OCI-LY3 (cell line): ENCODE data around the gene RAD50.

Experiments used
- H2AFZ ChIP-seq: fragments of 200-600, 300-600 bp; shearing (Covaris generic); 2 replicates; pipeline ENCODE4 v1.6.0; 2014; ENCODE audit warnings: antibody characterized with exemption, low read depth, low read length
- H3K27ac ChIP-seq: fragments of 200-600, 300-600 bp; sonication (generic); 2 replicates; pipeline ENCODE4 v1.5.1; 2014; ENCODE audit warnings: mild to moderate bottlenecking, low read length, moderate library complexity, mixed read lengths
- H3K27me3 ChIP-seq: fragments of 200-600, 300-600 bp; sonication (generic); 2 replicates; pipeline ENCODE4 v1.6.1; 2014; ENCODE audit warnings: low read depth, low read length, mixed read lengths
- H3K36me3 ChIP-seq: fragments of 200-600, 300-600 bp; sonication (generic); replicated peaks from 2 replicates; pipeline ENCODE3; 2014; ENCODE audit warnings: low read depth, low read length, mixed read lengths
- H3K4me1 ChIP-seq: fragments of 300-600, 200-600 bp; sonication (generic); 2 replicates; pipeline ENCODE4 v1.6.1; 2014; ENCODE audit warnings: low read length, mixed read lengths
- H3K4me2 ChIP-seq: fragments of 200-600, 300-600 bp; sonication (generic); 2 replicates; pipeline ENCODE4 v1.6.1; 2014; ENCODE audit warnings: low read length, mixed read lengths
- H3K4me3 ChIP-seq: fragments of 300-600, 200-600 bp; sonication (generic); 2 replicates; pipeline ENCODE4 v1.5.1; 2014; ENCODE audit warnings: antibody characterized with exemption, mild to moderate bottlenecking, low read length, moderate library complexity
- H3K79me2 ChIP-seq: fragments of 300-600, 200-600 bp; shearing (Covaris generic); 2 replicates; pipeline ENCODE4 v1.6.1; 2014; ENCODE audit warnings: mild to moderate bottlenecking, low read length, mixed read lengths
- H3K9ac ChIP-seq: fragments of 300-600, 200-600 bp; shearing (Covaris generic); 2 replicates; pipeline ENCODE4 v1.6.0; 2014; ENCODE audit warnings: mild to moderate bottlenecking, low read length, moderate library complexity
- H3K9me3 ChIP-seq: fragments of 200-600, 300-600 bp; shearing (Covaris generic); 2 replicates; pipeline ENCODE4 v1.6.1; 2014; ENCODE audit warnings: low read length, mixed read lengths; ENCODE audit not compliant: insufficient read depth
- H4K20me1 ChIP-seq: fragments of 200-600, 300-600 bp; sonication (generic); 2 replicates; pipeline ENCODE4 v1.6.1; 2016; ENCODE audit warnings: low read length, mixed read lengths; ENCODE audit not compliant: insufficient read depth
- EZH2phosphoT487 ChIP-seq: fragments of 200-600 bp; shearing (Covaris generic); IDR thresholded peaks from 2 replicates; pipeline ENCODE4 v1.6.1; 2018; ENCODE audit warnings: antibody characterized with exemption, mixed run types, low read depth
- TF ChIP-seq, protein P1 (sequence below): fragments of 200-600, 300-600 bp; sonication (generic); IDR thresholded peaks from 2 replicates; pipeline ENCODE4 v1.5.1; 2014; ENCODE audit warnings: antibody characterized with exemption, low read length, low read depth

Gene RAD50

DNA sequence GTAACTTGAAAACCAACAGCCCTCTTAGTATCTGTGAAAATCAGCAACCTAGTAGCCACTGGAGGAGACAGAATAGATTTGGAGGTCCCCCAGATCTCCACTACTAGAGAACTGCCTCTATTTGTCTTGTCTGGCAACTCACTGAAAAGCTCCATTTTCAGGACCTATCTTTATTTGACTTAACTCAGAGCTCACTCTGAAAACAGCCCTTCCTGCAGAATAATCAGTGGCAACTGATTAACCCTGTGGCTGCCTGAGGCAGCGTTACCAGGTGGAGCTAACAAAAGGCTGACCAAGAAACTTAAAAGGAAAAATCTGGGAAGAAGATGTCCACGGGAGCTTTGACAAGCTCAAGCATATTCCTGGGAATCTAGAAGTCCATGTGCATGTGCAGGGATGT, 90.7 kb downstream of the RAD50 start:
- no peaks in the 10 kb centered on the region for H3K79me2 ChIP-seq
- no peak overlapping the region for H3K27ac ChIP-seq
- H2AFZ ChIP-seq, result no peak overlapping the region
- TF ChIP-seq EZH2phosphoT487, result no peak
- TF ChIP-seq, protein P1, sequence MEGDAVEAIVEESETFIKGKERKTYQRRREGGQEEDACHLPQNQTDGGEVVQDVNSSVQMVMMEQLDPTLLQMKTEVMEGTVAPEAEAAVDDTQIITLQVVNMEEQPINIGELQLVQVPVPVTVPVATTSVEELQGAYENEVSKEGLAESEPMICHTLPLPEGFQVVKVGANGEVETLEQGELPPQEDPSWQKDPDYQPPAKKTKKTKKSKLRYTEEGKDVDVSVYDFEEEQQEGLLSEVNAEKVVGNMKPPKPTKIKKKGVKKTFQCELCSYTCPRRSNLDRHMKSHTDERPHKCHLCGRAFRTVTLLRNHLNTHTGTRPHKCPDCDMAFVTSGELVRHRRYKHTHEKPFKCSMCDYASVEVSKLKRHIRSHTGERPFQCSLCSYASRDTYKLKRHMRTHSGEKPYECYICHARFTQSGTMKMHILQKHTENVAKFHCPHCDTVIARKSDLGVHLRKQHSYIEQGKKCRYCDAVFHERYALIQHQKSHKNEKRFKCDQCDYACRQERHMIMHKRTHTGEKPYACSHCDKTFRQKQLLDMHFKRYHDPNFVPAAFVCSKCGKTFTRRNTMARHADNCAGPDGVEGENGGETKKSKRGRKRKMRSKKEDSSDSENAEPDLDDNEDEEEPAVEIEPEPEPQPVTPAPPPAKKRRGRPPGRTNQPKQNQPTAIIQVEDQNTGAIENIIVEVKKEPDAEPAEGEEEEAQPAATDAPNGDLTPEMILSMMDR, result no peak
- H3K9me3 ChIP-seq, result no peaks in the 10 kb centered on the region; the same call in 1 of the 2 replicates
- H3K36me3 ChIP-seq, result peaks cover 19% of the 10 kb centered on the region
- H3K27me3 ChIP-seq, result no peaks in the 10 kb centered on the region
- H3K4me3 ChIP-seq, result no peak overlapping the region
- H3K4me2 ChIP-seq, result no peak overlapping the region
- H3K9ac ChIP-seq, result no peak overlapping the region
- H3K4me1 ChIP-seq, result no peaks in the 10 kb centered on the region
- no peaks in the 10 kb centered on the region for H4K20me1 ChIP-seq

- no peaks in the 10 kb centered on the region for H3K27me3 ChIP-seq
- no peaks in the 10 kb centered on the region for H3K4me1 ChIP-seq
- H3K36me3 ChIP-seq, result peaks cover 14% of the 10 kb centered on the region
- no peaks in the 10 kb centered on the region; the same call in 1 of the 2 replicates for H3K9me3 ChIP-seq
- TF ChIP-seq, protein P1, result no peak
- no peak for TF ChIP-seq EZH2phosphoT487
- no peak overlapping the region for H3K4me3 ChIP-seq
- H3K79me2 ChIP-seq, result no peaks in the 10 kb centered on the region
- H3K9ac ChIP-seq, result no peak overlapping the region
- H2AFZ ChIP-seq, result no peak overlapping the region
- no peak overlapping the region for H3K27ac ChIP-seq
- H3K4me2 ChIP-seq, result no peak overlapping the region
- no peaks in the 10 kb centered on the region for H4K20me1 ChIP-seq
These were observed 91.6 kb downstream of the RAD50 start for GRCh38 chr5:132648355-132648754.

GRCh38 chr5:132651838-132652469, 95.2 kb downstream of the RAD50 start:
- TF ChIP-seq, protein P1, result no peak
- TF ChIP-seq EZH2phosphoT487, result no peak
- Histone ChIP-seq H3K79me2 (no peaks in the 10 kb centered on the region), H3K9ac (no peak overlapping the region), H3K27ac (no peak overlapping the region), H3K27me3 (no peaks in the 10 kb centered on the region), H4K20me1 (no peaks in the 10 kb centered on the region), H3K4me2 (no peak overlapping the region), H3K9me3 (no peaks in the 10 kb centered on the region; the same call in 1 of the 2 replicates), H3K36me3 (peaks cover 4% of the 10 kb centered on the region), H3K4me3 (no peak overlapping the region), H2AFZ (no peak overlapping the region), H3K4me1 (no peaks in the 10 kb centered on the region)

DNA sequence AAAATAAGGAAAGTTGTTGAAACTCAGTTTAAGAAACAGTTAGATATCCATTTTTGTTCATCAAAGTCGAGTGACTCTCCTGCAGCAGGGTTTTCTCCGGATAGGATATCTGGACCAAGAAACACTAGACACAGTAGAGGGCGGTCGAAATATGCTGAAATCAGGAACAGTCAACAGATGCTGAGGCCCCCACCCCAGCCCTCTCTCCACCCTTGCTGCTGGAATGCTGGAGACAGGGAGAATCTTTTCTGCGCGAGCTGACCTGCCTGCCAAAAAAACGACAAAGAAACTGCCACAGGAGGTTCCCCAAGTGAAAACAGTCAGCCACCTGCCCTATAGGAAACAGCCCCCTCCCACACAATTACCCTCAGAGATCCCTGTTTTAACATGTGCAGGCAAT, 96.9 kb downstream of the RAD50 start:
- TF ChIP-seq, protein P1, result no peak
- no peak for TF ChIP-seq EZH2phosphoT487

More for the DNA sequence above, 96.9 kb downstream of the RAD50 start:
- Histone ChIP-seq H2AFZ (no peak overlapping the region), H4K20me1 (no peaks in the 10 kb centered on the region), H3K36me3 (no peaks in the 10 kb centered on the region), H3K4me1 (no peaks in the 10 kb centered on the region), H3K4me3 (no peak overlapping the region), H3K27me3 (no peaks in the 10 kb centered on the region), H3K79me2 (no peaks in the 10 kb centered on the region), H3K27ac (no peak overlapping the region), H3K9ac (no peak overlapping the region), H3K9me3 (no peaks in the 10 kb centered on the region), H3K4me2 (no peak overlapping the region)
